Uterus (tissue), 2 donors: ENCODE results near the gene APBA3.

ENCODE experiments used
- CTCF ChIP-seq, 4 experiments: fragments of 200-600 bp in 2 of 4; fragments of 450-650 bp in 2 of 4; sonication (generic) in 2 of 4; IDR thresholded peaks; one replicate each; pipeline ENCODE4 v1.5.1; 2016 to 2019; ENCODE audit warnings: antibody characterized with exemption in 4 of 4, mild to moderate bottlenecking in 2 of 4, moderate library complexity in 1 of 4
- POLR2A ChIP-seq, 2 donors: fragments of 450-650 bp; IDR thresholded peaks; one replicate each; pipeline ENCODE4 v1.6.1; 2016; ENCODE audit warnings: antibody characterized with exemption in 2 of 2, mild to moderate bottlenecking in 1 of 2, moderate library complexity in 1 of 2

GRCh38 chr19:3722443-3723109 is 38.9 kb downstream of the APBA3 start:
- TF ChIP-seq CTCF (IDR thresholded peaks at IDR 0.05), result no peak
- TF ChIP-seq POLR2A (IDR thresholded peaks at IDR 0.05), result no peak
